CD4-positive, alpha-beta T cell (primary cell): ENCODE measurements around the gene SH3BP2. TPM values are rescaled to one million over a fixed set of nuclear protein-coding genes. Genes with fewer than 3 reads are reported as not detected.
"Not testable (repeated sequence)": the region's sequence is repeated elsewhere in the genome, so short reads cannot be mapped to it uniquely, and the experiment has no call there.

ENCODE experiments used
- ATAC-seq: fragments of 200-7000 bp; cut with Tn5 transposase; one replicate; pipeline ENCODE4 v1.10.0; 2022; ENCODE audit warnings: mild to moderate bottlenecking; ENCODE audit not compliant: poor library complexity
- CTCF ChIA-PET: fragments of 350-600 bp; sonication (Branson Sonifier 250); formaldehyde crosslinking; loops from one replicate; lab custom pipeline; 2021; ENCODE audit warnings: antibody characterized with exemption, inconsistent platforms; lab: Charles Lee
- POLR2A ChIA-PET: fragments of 350-600 bp; sonication (Branson Sonifier 250); formaldehyde crosslinking; loops from one replicate; lab custom pipeline; 2021; ENCODE audit warnings: antibody characterized with exemption, inconsistent platforms; lab: Charles Lee
- DNase-seq, 14 experiments: peaks; one replicate each; pipeline ENCODE4 v3.0.0-alpha.2; 2013 to 2020; ENCODE audit warnings: mixed read lengths in 2 of 14
- H3K27ac ChIP-seq, 2 donors: one replicate each; pipeline versions ENCODE4 v1.5.1 to v1.7.0; 2013; ENCODE audit warnings: low read length in 2 of 2, low read depth in 1 of 2, mild to moderate bottlenecking in 1 of 2
- H3K27me3 ChIP-seq, 2 experiments: 1 replicate in 1 of 2; 2 replicates in 1 of 2; pipeline versions ENCODE4 v1.6.1 to v1.7.0; 2013; ENCODE audit warnings: low read length in 2 of 2, control low read depth in 1 of 2, mild to moderate bottlenecking in 1 of 2, moderate library complexity in 1 of 2; ENCODE audit not compliant: insufficient read depth in 2 of 2, control insufficient read depth in 1 of 2
- H3K36me3 ChIP-seq: one replicate; pipeline ENCODE4 v1.6.1; 2013; ENCODE audit warnings: low read length, control low read depth; ENCODE audit not compliant: insufficient read depth
- H3K4me1 ChIP-seq: one replicate; pipeline ENCODE4 v1.6.1; 2013; ENCODE audit warnings: low read length, control low read depth; ENCODE audit not compliant: insufficient read depth
- H3K4me3 ChIP-seq: one replicate; pipeline ENCODE4 v1.5.1; 2013; ENCODE audit warnings: mild to moderate bottlenecking, low read length, moderate library complexity
- H3K9me3 ChIP-seq, 2 experiments: 1 replicate in 1 of 2; 2 replicates in 1 of 2; pipeline versions ENCODE4 v1.6.1 to v1.7.0; 2013; ENCODE audit warnings: low read length in 2 of 2, mild to moderate bottlenecking in 2 of 2, control low read depth in 1 of 2, moderate library complexity in 1 of 2; ENCODE audit not compliant: control insufficient read depth in 1 of 2, insufficient read depth in 1 of 2
- H3K27ac Mint-ChIP-seq: one replicate; pipeline ENCODE4 v1.8.0; 2020; ENCODE audit warnings: mixed read lengths
- H3K27me3 Mint-ChIP-seq: one replicate; pipeline ENCODE4 v1.8.0; 2021; ENCODE audit warnings: mixed read lengths
- H3K36me3 Mint-ChIP-seq: one replicate; pipeline ENCODE4 v1.8.0; 2021; ENCODE audit warnings: low read depth, mixed read lengths
- H3K4me1 Mint-ChIP-seq: one replicate; pipeline ENCODE4 v1.8.0; 2021; ENCODE audit warnings: low read depth, mixed read lengths
- H3K4me3 Mint-ChIP-seq: one replicate; pipeline ENCODE4 v1.8.0; 2020; ENCODE audit warnings: mild to moderate bottlenecking, mixed read lengths
- H3K9me3 Mint-ChIP-seq: one replicate; pipeline ENCODE4 v1.8.0; 2020; ENCODE audit warnings: mixed read lengths
- intact Hi-C, 2 experiments: fragments of 100-400 bp; cut with DNase I in 1 of 2; cut with micrococcal nuclease in 1 of 2; formaldehyde crosslinking; loops; one replicate each; pipeline versions ENCODE4 v1.15.1 to v1.9.0; 2023 to 2025; cut with DNase I, micrococcal nuclease
- total RNA-seq, 174 experiments: library from RNA in 2 of 174; stranded (reverse) in 2 of 174; gene quantifications; one replicate each; pipeline ENCODE4 v1.2.3 and lab custom pipeline; 2021 to 2026
- TF ChIP-seq, protein P1 (sequence below): fragments of 200-600 bp; IDR thresholded peaks from one replicate; pipeline ENCODE4 v1.8.0; 2022; ENCODE audit warnings: antibody characterized with exemption, mild to moderate bottlenecking

SH3BP2 gene
- total RNA-seq, 2 experiments from 2014 or later, result 30.1 to 30.5 TPM

GRCh38 chr4:2761035-2761923, 31.6 kb upstream of the SH3BP2 start:
- TF ChIP-seq, protein P1, sequence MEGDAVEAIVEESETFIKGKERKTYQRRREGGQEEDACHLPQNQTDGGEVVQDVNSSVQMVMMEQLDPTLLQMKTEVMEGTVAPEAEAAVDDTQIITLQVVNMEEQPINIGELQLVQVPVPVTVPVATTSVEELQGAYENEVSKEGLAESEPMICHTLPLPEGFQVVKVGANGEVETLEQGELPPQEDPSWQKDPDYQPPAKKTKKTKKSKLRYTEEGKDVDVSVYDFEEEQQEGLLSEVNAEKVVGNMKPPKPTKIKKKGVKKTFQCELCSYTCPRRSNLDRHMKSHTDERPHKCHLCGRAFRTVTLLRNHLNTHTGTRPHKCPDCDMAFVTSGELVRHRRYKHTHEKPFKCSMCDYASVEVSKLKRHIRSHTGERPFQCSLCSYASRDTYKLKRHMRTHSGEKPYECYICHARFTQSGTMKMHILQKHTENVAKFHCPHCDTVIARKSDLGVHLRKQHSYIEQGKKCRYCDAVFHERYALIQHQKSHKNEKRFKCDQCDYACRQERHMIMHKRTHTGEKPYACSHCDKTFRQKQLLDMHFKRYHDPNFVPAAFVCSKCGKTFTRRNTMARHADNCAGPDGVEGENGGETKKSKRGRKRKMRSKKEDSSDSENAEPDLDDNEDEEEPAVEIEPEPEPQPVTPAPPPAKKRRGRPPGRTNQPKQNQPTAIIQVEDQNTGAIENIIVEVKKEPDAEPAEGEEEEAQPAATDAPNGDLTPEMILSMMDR, result no peak
- H3K36me3 ChIP-seq, result no peaks in the 10 kb centered on the region
- POLR2A ChIA-PET, result no interaction called here
- no peaks in the 10 kb centered on the region for H3K27me3 ChIP-seq
- CTCF ChIA-PET, result no interaction called here
- Mint-ChIP-seq H3K27me3 (no peaks in the 10 kb centered on the region), H3K9me3 (no peaks in the 10 kb centered on the region), H3K36me3 (no peaks in the 10 kb centered on the region), H3K4me1 (peaks cover 8% of the 10 kb centered on the region), H3K4me3 (peak overlapping the region; percentile 1), H3K27ac (no peak overlapping the region)
- peak in 1 of 14 experiments; percentile 24 for DNase-seq
- H3K4me1 ChIP-seq, result peaks cover 18% of the 10 kb centered on the region
- H3K27ac ChIP-seq, result no peak overlapping the region
- no peak for ATAC-seq
- no peaks in the 10 kb centered on the region for H3K9me3 ChIP-seq
- intact Hi-C loops, result loop anchor here (5.0 to 10.0 kb wide), 3 partner anchors 54 to 111 kb away; no protein-coding TSS in a partner anchor
- H3K4me3 ChIP-seq, result no peak overlapping the region

GRCh38 chr4:2762048-2762447, 30.8 kb upstream of the SH3BP2 start:
- H3K27me3 ChIP-seq, result no peaks in the 10 kb centered on the region
- Mint-ChIP-seq H3K36me3 (no peaks in the 10 kb centered on the region), H3K4me1 (peaks cover 4% of the 10 kb centered on the region), H3K4me3 (no peak overlapping the region), H3K27me3 (no peaks in the 10 kb centered on the region), H3K9me3 (no peaks in the 10 kb centered on the region), H3K27ac (no peak overlapping the region)
- H3K36me3 ChIP-seq, result no peaks in the 10 kb centered on the region
- intact Hi-C loops, result loop anchor here (2.0 to 10.0 kb wide), 4 partner anchors 53 to 173 kb away; no protein-coding TSS in a partner anchor
- H3K4me1 ChIP-seq, result peaks cover 13% of the 10 kb centered on the region
- TF ChIP-seq, protein P1, result no peak
- ChIA-PET CTCF (interaction anchor here (0.9 kb wide), 1 partner anchor 48 kb away, joined by 3 read pairs; no protein-coding TSS in a partner anchor), POLR2A (no interaction called here)
- H3K4me3 ChIP-seq, result no peak overlapping the region
- ATAC-seq, result no peak
- no peak for DNase-seq
- no peaks in the 10 kb centered on the region for H3K9me3 ChIP-seq
- no peak overlapping the region for H3K27ac ChIP-seq

GRCh38 chr4:2762486-2763370, 30.2 kb upstream of the SH3BP2 start:
- H3K27me3 ChIP-seq, H3K4me3 ChIP-seq, H3K27me3 Mint-ChIP-seq, H3K36me3 ChIP-seq, H3K9me3 ChIP-seq, DNase-seq, H3K9me3 Mint-ChIP-seq, H3K36me3 Mint-ChIP-seq, H3K4me1 Mint-ChIP-seq, H3K27ac ChIP-seq, ATAC-seq, H3K27ac Mint-ChIP-seq: not testable (repeated sequence)
- intact Hi-C loops, result loop anchor here (2.0 to 10.0 kb wide), 4 partner anchors 52 to 172 kb away; no protein-coding TSS in a partner anchor
- CTCF ChIA-PET, result interaction anchor here (0.9 to 1.0 kb wide), 3 partner anchors 49 to 119 kb away, joined by 3 to 4 read pairs (median 3); no protein-coding TSS in a partner anchor
- POLR2A ChIA-PET, result interaction anchor here (0.9 kb wide), 1 partner anchor 192 kb away, joined by 3 read pairs; no protein-coding TSS in a partner anchor
- H3K4me3 Mint-ChIP-seq, result peak overlapping the region; percentile 30
- peaks cover 11% of the 10 kb centered on the region for H3K4me1 ChIP-seq
